Testis (tissue), 3 donors: ENCODE measurements around the gene DNM3. TPM values are rescaled to one million over a fixed set of nuclear protein-coding genes. Genes with fewer than 3 reads are reported as not detected.

ENCODE experiments used
- DNase-seq: peaks from one replicate; pipeline ENCODE4 v3.0.0-alpha.2; 2019
- H3K27ac ChIP-seq, 2 donors: fragments of 200-600 bp; sonication (generic); one replicate each; pipeline ENCODE4 v1.5.1; 2019
- H3K27me3 ChIP-seq: fragments of 200-600 bp; sonication (generic); one replicate; pipeline ENCODE4 v1.5.1; 2019
- H3K36me3 ChIP-seq: fragments of 200-600 bp; sonication (generic); one replicate; pipeline ENCODE4 v1.5.1; 2017; ENCODE audit warnings: low read depth; ENCODE audit errors: missing control alignments
- H3K4me1 ChIP-seq: fragments of 200-600 bp; sonication (generic); one replicate; pipeline ENCODE4 v1.5.1; 2019
- H3K4me3 ChIP-seq, 2 donors: fragments of 200-600 bp; sonication (generic); one replicate each; pipeline ENCODE4 v1.5.1; 2017 to 2019
- H3K9me3 ChIP-seq: fragments of 200-600 bp; sonication (generic); one replicate; pipeline ENCODE4 v1.5.1; 2017
- POLR2A ChIP-seq: fragments of 450-650 bp; IDR thresholded peaks from one replicate; pipeline ENCODE4 v1.6.1; 2017; ENCODE audit warnings: antibody characterized with exemption, mild to moderate bottlenecking, moderate library complexity
- WGBS, 2 donors: methylation state at CpG; one replicate each; pipeline ENCODE4 v1.1.5; 2018; 5-methylcytosine and 5-hydroxymethylcytosine counted together
- intact Hi-C: fragments of 100-400 bp; cut with DNase I; formaldehyde crosslinking; loops from one replicate; pipeline ENCODE4 v1.15.1; 2023; ENCODE audit warnings: low total_unique reads
- polyA plus RNA-seq: library from polyadenylated mRNA; stranded (reverse); fragments of 350-450 nt; fragmentation: Illumina TruSeq; extraction: RNeasy Lipid Tissue Mini Kit (QIAGEN cat#74804); gene quantifications from one replicate; pipeline ENCODE4 v1.2.3, GENCODE V29; 2014; ENCODE audit warnings: low read depth, low replicate concordance; ENCODE audit not compliant: insufficient read depth
- total RNA-seq, 2 donors: library from RNA; depleted of rRNA; stranded (reverse); fragments of >200 nt; gene quantifications; one replicate each; pipeline ENCODE4 v1.2.3, GENCODE V29; 2016
- TF ChIP-seq, protein P1 (sequence below), 3 experiments: fragments of 450-650 bp in 2 of 3; fragments of 200-600 bp in 1 of 3; sonication (generic) in 1 of 3; IDR thresholded peaks; one replicate each; pipeline ENCODE4 v1.5.1; 2016 to 2019; ENCODE audit warnings: antibody characterized with exemption in 3 of 3, mild to moderate bottlenecking in 2 of 3, moderate library complexity in 1 of 3

DNM3 gene
- total and polyA plus RNA-seq, 3 donors from 2014 or later = 4.9 to 10.2 (median 8.4) TPM

DNA sequence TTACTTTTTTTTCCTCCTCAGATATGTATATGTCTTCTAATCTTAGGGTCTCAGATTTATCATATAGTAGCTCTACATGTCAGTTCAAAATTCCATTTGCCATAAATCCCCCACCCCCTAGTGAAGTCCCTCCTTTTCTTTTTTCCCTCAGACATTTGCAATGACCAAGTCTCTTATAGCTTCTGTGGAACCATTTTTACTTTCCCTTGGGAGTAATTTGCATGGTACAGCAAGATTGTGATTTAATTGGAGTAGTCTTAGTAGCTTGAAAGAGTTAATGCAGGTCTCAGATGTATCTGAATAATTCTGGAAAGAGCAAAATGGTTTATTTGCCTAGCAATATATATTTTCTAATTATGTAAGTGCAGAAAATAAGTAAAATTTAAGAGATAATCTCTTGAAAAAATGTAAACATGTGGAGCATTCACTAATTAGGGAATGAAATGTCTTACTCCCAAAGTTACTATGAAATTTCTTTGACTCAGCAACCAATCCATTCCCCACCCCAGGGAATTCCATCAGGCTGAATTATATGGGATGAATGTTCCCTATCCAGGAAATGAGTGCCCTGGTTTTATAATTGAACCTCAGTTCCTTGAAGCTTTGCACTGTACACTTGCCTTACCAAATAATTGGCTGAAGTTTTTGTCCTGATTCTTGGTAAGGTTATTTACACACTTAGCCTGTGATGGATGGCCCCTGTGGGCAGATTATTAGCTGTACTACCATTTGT, 267.0 kb downstream of the DNM3 start:
- H3K27ac ChIP-seq = no peak overlapping the region
- H3K36me3 ChIP-seq = no peaks in the 10 kb centered on the region
- intact Hi-C loops = no loop called here
- peak; percentile 21 for DNase-seq
- no peaks in the 10 kb centered on the region for H3K4me1 ChIP-seq
- no peak for TF ChIP-seq POLR2A
- TF ChIP-seq, protein P1, sequence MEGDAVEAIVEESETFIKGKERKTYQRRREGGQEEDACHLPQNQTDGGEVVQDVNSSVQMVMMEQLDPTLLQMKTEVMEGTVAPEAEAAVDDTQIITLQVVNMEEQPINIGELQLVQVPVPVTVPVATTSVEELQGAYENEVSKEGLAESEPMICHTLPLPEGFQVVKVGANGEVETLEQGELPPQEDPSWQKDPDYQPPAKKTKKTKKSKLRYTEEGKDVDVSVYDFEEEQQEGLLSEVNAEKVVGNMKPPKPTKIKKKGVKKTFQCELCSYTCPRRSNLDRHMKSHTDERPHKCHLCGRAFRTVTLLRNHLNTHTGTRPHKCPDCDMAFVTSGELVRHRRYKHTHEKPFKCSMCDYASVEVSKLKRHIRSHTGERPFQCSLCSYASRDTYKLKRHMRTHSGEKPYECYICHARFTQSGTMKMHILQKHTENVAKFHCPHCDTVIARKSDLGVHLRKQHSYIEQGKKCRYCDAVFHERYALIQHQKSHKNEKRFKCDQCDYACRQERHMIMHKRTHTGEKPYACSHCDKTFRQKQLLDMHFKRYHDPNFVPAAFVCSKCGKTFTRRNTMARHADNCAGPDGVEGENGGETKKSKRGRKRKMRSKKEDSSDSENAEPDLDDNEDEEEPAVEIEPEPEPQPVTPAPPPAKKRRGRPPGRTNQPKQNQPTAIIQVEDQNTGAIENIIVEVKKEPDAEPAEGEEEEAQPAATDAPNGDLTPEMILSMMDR (IDR thresholded peaks at IDR 0.05) = no peak
- no peak overlapping the region for H3K4me3 ChIP-seq
- H3K27me3 ChIP-seq = no peaks in the 10 kb centered on the region
- H3K9me3 ChIP-seq = no peaks in the 10 kb centered on the region

- no peak for DNase-seq
- Histone ChIP-seq H3K27me3 (no peaks in the 10 kb centered on the region), H3K4me3 (no peak overlapping the region), H3K4me1 (no peaks in the 10 kb centered on the region), H3K36me3 (no peaks in the 10 kb centered on the region), H3K27ac (no peak overlapping the region), H3K9me3 (no peaks in the 10 kb centered on the region)
- intact Hi-C loops = no loop called here
- TF ChIP-seq, protein P1 (IDR thresholded peaks at IDR 0.05) = no peak
- no peak for TF ChIP-seq POLR2A
- WGBS, 2 donors = 47 to 58% methylated on average over 5 of the region's 5 CpGs
Observed at GRCh38 chr1:172109359-172109758, 268.1 kb downstream of the DNM3 start.

DNA sequence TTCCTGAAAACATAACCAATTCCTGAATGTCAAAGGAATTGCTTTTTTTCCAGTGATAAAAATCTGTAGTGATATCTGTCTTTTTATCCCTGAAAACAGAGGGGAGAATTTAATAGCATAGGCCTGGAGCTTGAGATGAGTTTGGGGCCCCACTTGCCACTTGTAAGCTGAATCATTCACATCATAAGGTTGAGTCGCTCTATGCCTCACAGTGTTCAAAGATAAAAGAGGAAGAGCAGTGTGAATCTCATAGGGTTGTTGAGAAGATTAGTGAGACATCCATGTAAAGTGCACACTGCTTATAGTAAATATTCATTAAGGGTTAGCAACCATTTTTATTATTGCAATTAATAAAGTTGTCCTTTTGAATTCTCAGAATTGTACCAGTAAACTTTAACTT, 271.3 kb downstream of the DNM3 start:
- Histone ChIP-seq H3K27ac (no peak overlapping the region), H3K36me3 (no peaks in the 10 kb centered on the region), H3K9me3 (no peaks in the 10 kb centered on the region), H3K4me1 (no peaks in the 10 kb centered on the region), H3K4me3 (no peak overlapping the region), H3K27me3 (no peaks in the 10 kb centered on the region)
- no peak for DNase-seq
- WGBS, 2 donors = 94 to 100% methylated on average over 1 of the region's 1 CpG
- TF ChIP-seq, protein P1 (IDR thresholded peaks at IDR 0.05) = no peak
- TF ChIP-seq POLR2A = no peak
- intact Hi-C loops = no loop called here

DNA sequence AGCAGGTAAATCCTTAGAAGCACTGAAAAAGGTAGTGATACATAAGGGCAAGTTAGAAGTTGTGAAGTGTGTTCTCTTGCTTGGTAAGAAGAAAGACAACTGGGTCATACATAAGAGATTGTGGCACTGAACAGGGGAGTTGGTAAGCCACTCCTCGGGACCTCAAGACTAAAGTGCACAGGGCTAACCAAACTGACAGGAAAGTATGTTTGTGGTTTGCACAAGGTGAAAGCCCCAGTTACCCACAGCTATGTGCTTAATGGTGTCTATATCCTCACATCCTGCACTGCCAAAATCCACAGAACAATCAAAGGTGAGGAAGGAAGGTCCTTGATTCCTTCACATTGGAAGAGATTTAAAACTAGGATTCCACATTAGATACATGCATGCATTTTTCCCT, 276.5 kb downstream of the DNM3 start:
- no peak for DNase-seq
- Histone ChIP-seq H3K27ac (no peak overlapping the region), H3K36me3 (no peaks in the 10 kb centered on the region), H3K4me1 (no peaks in the 10 kb centered on the region), H3K4me3 (no peak overlapping the region), H3K27me3 (no peaks in the 10 kb centered on the region), H3K9me3 (no peaks in the 10 kb centered on the region)
- TF ChIP-seq, protein P1 (IDR thresholded peaks at IDR 0.05) = no peak
- TF ChIP-seq POLR2A = no peak
- intact Hi-C loops = no loop called here
- WGBS, 2 donors = 89 to 90% methylated on average over 1 of the region's 1 CpG

- DNase-seq = no peak
- intact Hi-C loops = no loop called here
- TF ChIP-seq, protein P1 (IDR thresholded peaks at IDR 0.05) = no peak
- no peak for TF ChIP-seq POLR2A
- no peak overlapping the region for H3K4me3 ChIP-seq
- H3K9me3 ChIP-seq = no peaks in the 10 kb centered on the region
- H3K27me3 ChIP-seq = no peaks in the 10 kb centered on the region
- no peaks in the 10 kb centered on the region for H3K4me1 ChIP-seq
- no peaks in the 10 kb centered on the region for H3K36me3 ChIP-seq
- WGBS, 2 donors = 83 to 85% methylated on average over 3 of the region's 3 CpGs
- no peak overlapping the region for H3K27ac ChIP-seq
Observed at GRCh38 chr1:172118618-172119017, 277.3 kb downstream of the DNM3 start.
